Activated naive CD4-positive, alpha-beta T cell treated with anti-CD3 and anti-CD28 coated beads, Interleukin-2, amount 50 U/mL, for 72 hours (primary cell): ENCODE measurements around the gene PRIMA1. TPM values are rescaled to one million over a fixed set of nuclear protein-coding genes. Genes with fewer than 3 reads are reported as not detected.

Source experiments
- ATAC-seq, 2 donors: fragments of 150-1000 bp; cut with Tn5 transposase; 2 replicates each; pipeline ENCODE4 v1.10.0; 2021; ENCODE audit warnings: mild to moderate bottlenecking in 2 of 2, moderate library complexity in 2 of 2
- DNase-seq, 2 donors: peaks; one replicate each; pipeline ENCODE4 v3.0.0; 2021 to 2022; ENCODE audit warnings: low spot score in 2 of 2
- H3K27ac Mint-ChIP-seq, 2 donors: one replicate each; pipeline ENCODE4 v1.8.0; 2022; ENCODE audit warnings: mild to moderate bottlenecking in 2 of 2, mixed read lengths in 2 of 2
- H3K36me3 Mint-ChIP-seq, 2 donors: one replicate each; pipeline ENCODE4 v1.8.0; 2022; ENCODE audit warnings: mixed read lengths in 2 of 2
- H3K9me3 Mint-ChIP-seq, 2 donors: one replicate each; pipeline ENCODE4 v1.8.0; 2022; ENCODE audit warnings: mixed read lengths in 2 of 2
- total RNA-seq, 2 donors: library from RNA; stranded (reverse); gene quantifications; one replicate each; pipeline ENCODE4 v1.2.3, GENCODE V29; 2022

PRIMA1 gene
- total RNA-seq, 2 donors from 2014 or later: not detected

DNA sequence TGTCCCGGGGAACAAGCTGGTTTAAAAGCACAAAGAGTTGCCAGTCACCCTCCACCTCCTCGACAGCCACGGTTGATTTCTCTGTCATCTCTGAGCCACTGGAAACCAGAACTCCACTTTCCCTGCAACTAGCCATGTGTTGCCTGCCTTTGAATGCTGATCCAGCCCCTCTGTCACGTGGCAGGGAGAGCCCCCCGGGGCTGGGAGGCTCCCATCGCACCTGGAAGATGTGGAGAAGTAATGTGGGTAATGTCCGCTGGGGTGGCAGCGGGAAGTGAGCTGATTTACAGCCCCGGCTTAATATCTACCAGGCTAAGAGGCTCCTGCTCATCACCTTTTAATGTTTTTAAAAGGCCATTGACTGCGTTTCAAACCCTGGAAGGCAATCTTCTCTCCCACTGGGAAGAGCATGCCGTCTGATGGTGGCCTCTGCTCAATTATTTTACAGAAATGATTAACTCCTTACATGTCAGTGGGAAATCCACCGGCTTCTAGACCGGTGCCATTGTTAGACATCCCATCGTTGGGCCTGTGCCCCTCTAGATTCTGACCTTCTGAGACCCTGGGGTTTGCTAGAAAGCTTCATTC lies 7.4 kb downstream of the PRIMA1 start:
- DNase-seq: no peak
- Mint-ChIP-seq H3K9me3 (no peaks in the 10 kb centered on the region), H3K36me3 (no peaks in the 10 kb centered on the region), H3K27ac (no peak overlapping the region)
- no peak for ATAC-seq

DNA sequence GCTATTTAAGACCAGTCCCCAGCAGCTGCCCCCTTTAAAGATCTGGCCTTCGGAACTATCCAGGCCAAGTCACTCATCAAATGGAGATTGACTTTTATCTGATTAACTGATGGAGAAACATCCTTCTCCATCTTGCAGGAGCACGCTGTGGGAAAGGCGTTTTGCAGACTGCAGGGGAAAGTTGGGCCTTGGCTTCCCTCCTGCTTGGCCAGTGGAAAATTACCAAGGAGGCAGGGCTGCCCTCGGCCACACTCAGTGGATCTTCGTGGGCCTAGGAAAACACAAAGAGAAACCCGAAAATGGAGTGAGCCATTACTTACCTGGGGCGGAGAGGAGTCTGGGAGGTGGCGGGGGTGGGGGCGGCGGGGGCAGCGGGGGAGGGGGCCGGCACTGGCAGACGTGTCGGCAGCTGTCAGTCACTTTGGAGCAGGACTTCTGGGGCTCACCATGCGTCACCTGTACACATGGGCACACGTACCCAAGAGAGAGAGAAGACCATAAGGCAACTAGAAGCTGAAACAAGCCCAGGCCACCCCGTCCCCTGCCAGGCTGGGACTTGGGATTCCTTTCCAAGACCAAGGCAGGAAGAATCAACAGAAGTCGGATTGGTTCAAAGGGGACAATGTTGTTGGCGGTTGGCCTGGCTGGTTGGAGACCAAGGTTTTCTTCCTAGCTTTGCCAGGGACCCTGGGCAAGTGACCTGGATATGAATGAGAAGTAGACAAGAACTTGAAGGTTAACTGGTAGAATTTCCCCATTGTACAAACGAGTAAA lies 9.2 kb downstream of the PRIMA1 start:
- no peak for ATAC-seq
- no peaks in the 10 kb centered on the region for H3K36me3 Mint-ChIP-seq
- no peaks in the 10 kb centered on the region for H3K9me3 Mint-ChIP-seq

DNA sequence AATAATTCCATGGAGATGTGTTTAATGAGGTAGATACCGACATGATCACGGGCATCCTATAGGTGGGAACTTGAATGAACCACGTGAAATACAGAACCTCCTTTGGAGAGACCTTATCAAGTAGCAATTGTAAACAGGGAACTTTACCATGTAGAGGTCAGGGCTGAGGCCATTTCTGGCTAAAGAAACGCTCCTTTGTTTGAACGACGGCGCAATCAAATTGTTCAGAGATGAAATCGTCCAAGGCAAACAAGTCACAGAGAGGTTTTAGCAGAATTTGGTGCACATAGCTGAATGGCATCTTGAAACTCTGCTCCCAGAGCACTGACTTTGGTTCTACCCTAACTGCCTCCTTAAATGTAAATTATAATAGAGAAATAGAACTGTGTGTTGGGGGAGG lies 9.8 kb downstream of the PRIMA1 start:
- DNase-seq (no peak), ATAC-seq (no peak)
- Mint-ChIP-seq H3K27ac (no peak overlapping the region), H3K9me3 (no peaks in the 10 kb centered on the region), H3K36me3 (no peaks in the 10 kb centered on the region)

More for the DNA sequence above, 9.2 kb downstream of the PRIMA1 start:
- DNase-seq: no peak
- H3K27ac Mint-ChIP-seq: no peak overlapping the region

DNA sequence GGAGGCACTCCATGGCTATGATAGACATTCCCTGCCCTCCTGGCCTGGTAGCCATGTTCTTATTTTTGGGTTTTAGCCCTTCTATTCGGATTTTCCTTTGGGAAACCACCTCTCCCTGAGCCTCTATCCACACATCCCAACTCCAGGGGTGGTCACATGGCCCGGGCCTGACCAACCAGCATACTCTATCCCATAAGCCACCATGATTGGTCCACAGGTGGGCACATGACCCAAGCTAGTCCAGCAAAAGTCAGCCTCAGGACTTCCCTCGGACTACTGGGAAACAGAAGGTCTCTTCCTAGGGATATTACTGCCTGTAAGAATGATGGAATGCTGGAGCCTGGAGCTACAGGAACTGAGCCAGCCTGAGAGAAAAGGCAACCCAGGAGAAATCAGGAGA lies 12.5 kb downstream of the PRIMA1 start:
- no peaks in the 10 kb centered on the region for H3K36me3 Mint-ChIP-seq
- no peak for ATAC-seq
- DNase-seq: no peak
- peaks cover 0 to 4% of the 10 kb centered on the region in 2 donors for H3K9me3 Mint-ChIP-seq
- no peak overlapping the region for H3K27ac Mint-ChIP-seq

DNA sequence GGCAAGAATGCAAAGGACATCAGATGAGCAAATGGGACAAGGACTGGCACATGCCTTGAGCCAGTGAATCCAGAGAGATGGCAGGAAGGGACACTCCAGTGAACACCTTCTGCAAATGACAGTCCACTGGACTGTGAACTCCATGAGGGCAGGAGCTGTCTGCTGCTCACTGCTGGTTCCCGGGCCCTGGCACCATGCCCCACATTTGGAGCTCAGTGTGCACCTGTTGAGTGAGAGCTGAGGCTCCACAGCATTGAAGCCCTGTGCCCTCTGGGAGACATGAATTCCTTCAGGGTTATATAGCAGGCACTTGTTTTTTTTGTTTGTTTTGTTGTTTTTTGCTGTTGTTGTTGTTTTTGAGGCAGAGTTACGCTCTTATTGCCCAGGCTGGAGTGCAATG lies 13.1 kb downstream of the PRIMA1 start:
- Mint-ChIP-seq H3K36me3 (no peaks in the 10 kb centered on the region), H3K9me3 (peaks cover 0 to 4% of the 10 kb centered on the region in 2 donors), H3K27ac (no peak overlapping the region)
- ATAC-seq: no peak
- DNase-seq: no peak

DNA sequence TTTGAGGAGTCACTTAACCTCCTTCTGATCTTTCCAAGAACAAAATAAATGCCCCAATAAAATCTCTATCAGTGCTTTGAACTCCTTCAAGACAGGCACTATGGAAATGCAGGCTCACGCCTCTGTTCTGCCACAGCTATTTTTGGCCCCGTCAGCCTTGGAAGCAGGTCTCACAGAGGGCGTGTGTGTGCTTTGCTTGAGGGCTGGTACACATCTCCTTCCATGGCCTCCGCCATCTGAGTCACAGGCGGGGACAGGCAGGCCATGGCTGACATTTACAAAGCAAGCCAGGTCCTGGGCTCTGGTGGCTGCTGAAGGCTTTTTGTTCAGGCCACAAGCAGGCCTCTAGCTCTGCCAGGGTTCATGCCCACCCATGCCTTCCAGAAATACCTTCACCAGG lies 16.0 kb downstream of the PRIMA1 start:
- Mint-ChIP-seq H3K36me3 (no peaks in the 10 kb centered on the region), H3K27ac (no peak overlapping the region), H3K9me3 (peaks cover 0 to 4% of the 10 kb centered on the region in 2 donors)
- ATAC-seq (no peak), DNase-seq (no peak)

- Mint-ChIP-seq H3K36me3 (no peaks in the 10 kb centered on the region), H3K9me3 (no peaks in the 10 kb centered on the region), H3K27ac (no peak overlapping the region)
- ATAC-seq (no peak), DNase-seq (no peak)
These were observed 22.3 kb downstream of the PRIMA1 start for GRCh38 chr14:93765970-93766369.

DNA sequence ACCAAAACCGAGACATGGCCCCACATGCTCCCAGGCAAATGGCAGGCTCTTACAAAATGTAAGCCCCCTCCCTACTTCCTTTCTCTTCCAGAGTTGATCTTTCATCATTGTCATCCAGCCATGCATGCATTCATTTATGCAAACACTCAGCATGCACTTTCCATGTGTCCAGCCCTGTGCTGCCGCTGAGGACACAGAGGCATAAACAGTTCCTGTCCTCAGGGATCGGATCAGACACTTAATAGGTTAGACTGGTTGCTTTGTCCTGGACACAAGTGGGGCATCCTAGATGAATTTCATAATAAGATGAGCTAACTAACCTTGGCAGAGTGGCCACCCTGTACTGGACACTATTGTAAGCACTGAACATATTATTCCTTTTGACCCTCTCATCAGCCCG lies 23.1 kb downstream of the PRIMA1 start:
- DNase-seq: no peak
- no peaks in the 10 kb centered on the region for H3K36me3 Mint-ChIP-seq
- H3K27ac Mint-ChIP-seq: no peak overlapping the region
- ATAC-seq: no peak
- no peaks in the 10 kb centered on the region for H3K9me3 Mint-ChIP-seq

DNA sequence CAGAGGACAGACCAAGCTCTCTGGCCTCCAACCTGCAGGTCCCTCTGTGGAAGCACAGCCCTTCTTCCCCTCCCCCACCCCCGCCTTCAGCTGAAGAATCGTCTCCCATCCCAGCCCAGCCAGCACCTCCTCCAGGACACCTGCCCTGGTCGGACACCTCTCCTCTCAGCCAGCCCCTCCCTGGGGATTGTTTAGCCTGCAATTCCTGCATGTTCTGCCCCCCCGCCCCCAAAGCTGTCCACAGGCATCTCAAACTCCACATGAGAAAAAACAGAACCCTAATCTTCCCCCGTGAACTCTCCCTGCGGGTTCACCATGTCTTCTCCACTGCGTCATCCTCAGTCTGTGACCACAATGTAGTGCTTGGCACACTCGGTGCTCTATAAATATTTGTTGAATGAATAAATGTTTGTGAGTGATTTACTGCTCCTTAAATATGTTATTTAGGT lies 24.1 kb downstream of the PRIMA1 start:
- H3K9me3 Mint-ChIP-seq: no peaks in the 10 kb centered on the region
- no peak overlapping the region for H3K27ac Mint-ChIP-seq
- no peak for ATAC-seq
- H3K36me3 Mint-ChIP-seq: no peaks in the 10 kb centered on the region
- DNase-seq: no peak

GRCh38 chr14:93759719-93760307 lies 28.5 kb downstream of the PRIMA1 start:
- H3K36me3 Mint-ChIP-seq: no peaks in the 10 kb centered on the region
- H3K9me3 Mint-ChIP-seq: no peaks in the 10 kb centered on the region
- H3K27ac Mint-ChIP-seq: no peak overlapping the region
- DNase-seq: no peak
- ATAC-seq: no peak

GRCh38 chr14:93757206-93757605 lies 31.1 kb downstream of the PRIMA1 start:
- Mint-ChIP-seq H3K9me3 (no peaks in the 10 kb centered on the region), H3K27ac (no peak overlapping the region), H3K36me3 (no peaks in the 10 kb centered on the region)
- ATAC-seq (no peak), DNase-seq (no peak)

- Mint-ChIP-seq H3K27ac (no peak overlapping the region), H3K36me3 (no peaks in the 10 kb centered on the region), H3K9me3 (no peaks in the 10 kb centered on the region)
- ATAC-seq (no peak), DNase-seq (no peak)
These were observed 34.6 kb downstream of the PRIMA1 start for GRCh38 chr14:93753647-93754046.

GRCh38 chr14:93752980-93753561 lies 35.2 kb downstream of the PRIMA1 start:
- Mint-ChIP-seq H3K36me3 (no peaks in the 10 kb centered on the region), H3K27ac (no peak overlapping the region), H3K9me3 (no peaks in the 10 kb centered on the region)
- ATAC-seq (no peak), DNase-seq (no peak)

GRCh38 chr14:93751946-93752655 lies 36.2 kb downstream of the PRIMA1 start:
- Mint-ChIP-seq H3K36me3 (no peaks in the 10 kb centered on the region), H3K9me3 (peaks cover 0 to 5% of the 10 kb centered on the region in 2 donors), H3K27ac (no peak overlapping the region)
- ATAC-seq (no peak), DNase-seq (no peak)

GRCh38 chr14:93749076-93749420 lies 39.2 kb downstream of the PRIMA1 start:
- DNase-seq (no peak), ATAC-seq (no peak)
- no peaks in the 10 kb centered on the region for H3K36me3 Mint-ChIP-seq
- H3K9me3 Mint-ChIP-seq: peaks cover 0 to 5% of the 10 kb centered on the region in 2 donors
- peak overlapping the region in 1 of 2 donors; percentile 31 for H3K27ac Mint-ChIP-seq

DNA sequence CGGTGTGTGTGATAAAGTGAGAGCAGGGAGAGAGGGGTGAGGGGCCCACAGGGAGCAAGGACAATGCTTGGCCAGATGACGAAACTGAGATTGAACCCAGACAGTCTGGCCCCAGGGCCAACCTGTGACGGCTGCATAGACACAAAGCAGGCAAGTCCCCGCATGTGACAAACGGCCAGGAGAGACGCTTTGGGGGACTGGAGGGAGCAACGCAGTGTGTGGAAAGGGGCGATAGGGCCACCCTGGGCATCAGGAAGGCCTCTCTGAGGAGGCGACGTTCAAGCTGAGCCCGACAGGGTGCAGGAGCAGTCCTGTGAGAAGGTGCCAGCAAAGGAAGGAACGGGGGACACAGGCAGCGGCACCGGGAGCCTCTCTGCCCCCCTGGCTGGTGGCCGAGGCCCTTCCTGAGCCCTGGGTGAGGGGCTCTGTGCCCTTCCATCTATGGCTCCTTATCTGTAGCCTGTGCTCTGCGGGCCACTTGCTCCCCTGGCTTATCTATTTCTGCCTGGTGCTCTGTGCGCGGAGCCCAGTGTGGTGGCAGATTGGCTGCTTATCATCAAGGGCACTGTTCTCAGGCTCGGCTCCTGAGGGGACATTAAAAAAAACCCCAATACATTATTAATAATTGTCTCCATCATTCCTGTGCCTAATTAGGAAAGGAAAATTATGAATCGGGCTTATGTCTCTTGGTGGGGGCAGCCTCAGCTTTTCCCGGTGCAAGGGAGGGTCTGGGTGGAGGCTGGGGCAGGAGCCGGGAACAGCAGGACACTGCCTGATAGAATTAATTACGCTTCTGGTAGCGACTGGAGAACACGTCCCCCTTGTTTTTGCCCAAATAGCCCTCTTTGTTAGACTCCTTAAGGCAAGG lies 39.8 kb downstream of the PRIMA1 start:
- Mint-ChIP-seq H3K9me3 (peaks cover 0 to 5% of the 10 kb centered on the region in 2 donors), H3K36me3 (no peaks in the 10 kb centered on the region), H3K27ac (no peak overlapping the region)
- no peak for ATAC-seq
- DNase-seq: no peak
